GM12874 (cell line): ENCODE measurements around the gene JAG1.

ENCODE experiments used
- CTCF ChIP-seq: IDR thresholded peaks from 2 replicates; pipeline ENCODE4 v1.5.1; 2011; ENCODE audit warnings: low read depth, mild to moderate bottlenecking, control low read depth, low read length, moderate library complexity; ENCODE audit not compliant: insufficient read depth

Gene JAG1

GRCh38 chr20:10639737-10640556 is 33.9 kb downstream of the JAG1 start:
- TF ChIP-seq CTCF, result no peak

GRCh38 chr20:10639077-10639736 is 34.6 kb downstream of the JAG1 start:
- no peak for TF ChIP-seq CTCF

- TF ChIP-seq CTCF, result no peak
Observed at GRCh38 chr20:10637563-10637962, 36.2 kb downstream of the JAG1 start.

GRCh38 chr20:10637031-10637559 is 36.7 kb downstream of the JAG1 start:
- no peak for TF ChIP-seq CTCF

- no peak for TF ChIP-seq CTCF
Observed at GRCh38 chr20:10636326-10636818, 37.4 kb downstream of the JAG1 start.

- no peak for TF ChIP-seq CTCF
Observed at GRCh38 chr20:10635476-10636208, 38.2 kb downstream of the JAG1 start.
